HCT116 (cell line): ENCODE results near the gene TPMT. TPM values are rescaled to one million over a fixed set of nuclear protein-coding genes. Genes with fewer than 3 reads are reported as not detected.

Experiments
- ATAC-seq: fragments of 200-7000 bp; cut with Tn5 transposase; 2 replicates; pipeline ENCODE4 v1.9.1; 2020; ENCODE audit warnings: mild to moderate bottlenecking, moderate library complexity
- BruUV-seq: library from RNA; stranded (reverse); fragments of 400-500 nt; replicated peaks from 2 replicates; lab custom pipeline; 2021; lab: Mats Ljungman, UMichigan
- CTCF ChIA-PET: fragments of 300-600 bp; sonication (Branson Sonifier 250); formaldehyde crosslinking; loops from one replicate; lab custom pipeline; 2021; ENCODE audit warnings: antibody characterized with exemption; lab: Charles Lee
- POLR2A ChIA-PET: fragments of 300-600, 350-600 bp; sonication (Branson Sonifier 250); formaldehyde crosslinking; loops from one replicate; lab custom pipeline; 2021; ENCODE audit warnings: antibody characterized with exemption; lab: Charles Lee
- RAD21 ChIA-PET, 2 experiments: fragments of 300-600 bp; sonication (Branson Sonifier 250); formaldehyde crosslinking; loops; one replicate each; lab custom pipeline; 2023; ENCODE audit warnings: low total read pairs in 2 of 2; ENCODE audit not compliant: uncharacterized antibody in 2 of 2, unreplicated experiment in 2 of 2, low non-redundant PET in 1 of 2; lab: Charles Lee
- DNase-seq: peaks from one replicate; pipeline ENCODE4 v3.0.0-alpha.2; 2010; ENCODE audit warnings: low read depth, low spot score
- H2AFZ ChIP-seq: fragments of 200-600 bp; shearing (Covaris generic), sonication (generic); 2 replicates; pipeline ENCODE4 v1.6.1; 2017; ENCODE audit warnings: low read depth, mixed run types, mixed read lengths, antibody characterized with exemption, low read length; ENCODE audit not compliant: poor library complexity, severe bottlenecking
- H3K27ac ChIP-seq: 2 replicates; pipeline ENCODE4 v1.5.1; 2012; ENCODE audit warnings: low read depth, low read length
- H3K27me3 ChIP-seq: fragments of 200-600 bp; sonication (generic); 2 replicates; pipeline ENCODE4 v1.6.1; 2016; ENCODE audit warnings: mixed run types, low read length, mixed read lengths; ENCODE audit not compliant: insufficient read depth
- H3K36me3 ChIP-seq, 2 experiments: fragments of 200-500 bp in 1 of 2; fragments of 200-600 bp in 1 of 2; sonication (Bioruptor generic) in 1 of 2; sonication (generic) in 1 of 2; 2 replicates each; pipeline versions ENCODE4 v1.5.1 to v1.6.1; 2014 to 2016; ENCODE audit warnings: low read length in 2 of 2, inconsistent platforms in 1 of 2, mixed read lengths in 1 of 2, mixed run types in 1 of 2; ENCODE audit not compliant: insufficient read depth in 2 of 2, control insufficient read depth in 1 of 2
- H3K4me1 ChIP-seq, 2 experiments: fragments of 200-600 bp in 1 of 2; sonication (generic) in 1 of 2; 2 replicates each; pipeline versions ENCODE4 v1.5.1 to v1.6.1; 2012 to 2017; ENCODE audit warnings: low read length in 2 of 2, inconsistent platforms in 1 of 2, mild to moderate bottlenecking in 1 of 2, mixed read lengths in 1 of 2, mixed run types in 1 of 2, moderate library complexity in 1 of 2; ENCODE audit not compliant: insufficient read depth in 2 of 2, control insufficient read depth in 1 of 2
- H3K4me2 ChIP-seq: fragments of 200-600 bp; sonication (generic); 2 replicates; pipeline ENCODE4 v1.6.1; 2017; ENCODE audit warnings: mixed run types, low read length, mixed read lengths
- H3K4me3 ChIP-seq, 2 experiments: fragments of 200-600 bp in 1 of 2; sonication (generic) in 1 of 2; replicated peaks in 1 of 2; 2 replicates each; pipeline ENCODE4 v1.5.1; 2011 to 2016; ENCODE audit warnings: low read length in 2 of 2, control low read depth in 1 of 2, low read depth in 1 of 2, mild to moderate bottlenecking in 1 of 2, mixed read lengths in 1 of 2, mixed run types in 1 of 2
- H3K79me2 ChIP-seq: fragments of 200-600 bp; sonication (generic); 2 replicates; pipeline ENCODE4 v1.6.1; 2017; ENCODE audit warnings: mild to moderate bottlenecking, mixed run types, low read length, moderate library complexity, mixed read lengths; ENCODE audit not compliant: insufficient read depth
- H3K9ac ChIP-seq: fragments of 200-600 bp; sonication (generic); 2 replicates; pipeline ENCODE4 v1.6.1; 2016; ENCODE audit warnings: low read length, mixed read lengths
- H3K9me2 ChIP-seq: fragments of 200-600 bp; sonication (generic), shearing (Covaris generic); 2 replicates; pipeline ENCODE4 v1.6.1; 2017; ENCODE audit warnings: mixed run types, mild to moderate bottlenecking, moderate library complexity; ENCODE audit not compliant: insufficient read depth
- H3K9me3 ChIP-seq, 2 experiments: fragments of 200-500 bp in 1 of 2; fragments of 200-600 bp in 1 of 2; sonication (Bioruptor generic) in 1 of 2; sonication (generic) in 1 of 2; 2 replicates each; pipeline ENCODE4 v1.6.1; 2014 to 2017; ENCODE audit warnings: low read length in 2 of 2, mixed read lengths in 2 of 2, inconsistent platforms in 1 of 2, low read depth in 1 of 2, mild to moderate bottlenecking in 1 of 2, mixed run types in 1 of 2, moderate library complexity in 1 of 2; ENCODE audit not compliant: control insufficient read depth in 1 of 2, insufficient read depth in 1 of 2
- H4K20me1 ChIP-seq: fragments of 200-600 bp; sonication (generic), shearing (Covaris generic); 2 replicates; pipeline ENCODE4 v1.6.1; 2017; ENCODE audit warnings: mixed run types, mild to moderate bottlenecking, moderate library complexity; ENCODE audit not compliant: insufficient read depth
- CTCF ChIP-seq, 3 experiments: fragments of 200-600 bp in 1 of 3; sonication (generic) in 1 of 3; IDR thresholded peaks in 2 of 3; conservative IDR thresholded peaks in 1 of 3; 2 replicates each; pipeline ENCODE4 v1.5.1; 2012 to 2017; ENCODE audit warnings: low read depth in 2 of 3, low read length in 2 of 3, antibody characterized with exemption in 1 of 3, borderline replicate concordance in 1 of 3, control low read depth in 1 of 3, mild to moderate bottlenecking in 1 of 3, mixed read lengths in 1 of 3, mixed run types in 1 of 3, moderate library complexity in 1 of 3; ENCODE audit not compliant: insufficient read depth in 1 of 3
- MAX ChIP-seq: IDR thresholded peaks from 2 replicates; pipeline ENCODE4 v1.6.1; 2012
- RAD21 ChIP-seq: IDR thresholded peaks from 2 replicates; pipeline ENCODE4 v1.6.1; 2012; ENCODE audit warnings: low read depth, mild to moderate bottlenecking
- SIN3A ChIP-seq: IDR thresholded peaks from 2 replicates; pipeline ENCODE4 v1.6.1; 2012; ENCODE audit warnings: low read depth
- ZBTB33 ChIP-seq: IDR thresholded peaks from 2 replicates; pipeline ENCODE4 v1.6.1; 2011; ENCODE audit warnings: mild to moderate bottlenecking, low read length, moderate library complexity; ENCODE audit not compliant: insufficient replicate concordance; ENCODE audit errors: extremely low read depth
- intact Hi-C: fragments of 100-400 bp; cut with micrococcal nuclease; formaldehyde crosslinking; loops from 2 replicates; pipeline ENCODE4 v1.10.0; 2022
- total RNA-seq: library from RNA; stranded (reverse); gene quantifications from one replicate; pipeline ENCODE4 v1.2.1, GENCODE V29; 2021; ENCODE audit not compliant: unreplicated experiment

The TPMT gene
- total RNA-seq, 1 experiment from 2014 or later: 10.1 TPM

- Histone ChIP-seq H3K27me3 (no peaks in the 10 kb centered on the region), H3K9me2 (no peaks in the 10 kb centered on the region), H3K36me3 (peaks cover 0 to 4% of the 10 kb centered on the region in 2 experiments; a peak in 1 of 4 replicates), H3K4me3 (peak overlapping the region; percentile 86 to 90), H3K9me3 (no peaks in the 10 kb centered on the region), H4K20me1 (no peaks in the 10 kb centered on the region), H3K4me1 (peaks cover 7% of the 10 kb centered on the region in 2 experiments; a peak in 3 of 4 replicates), H3K4me2 (peak overlapping the region; percentile 92), H3K79me2 (no peaks in the 10 kb centered on the region), H2AFZ (no peak overlapping the region), H3K27ac (peak overlapping the region; percentile 69), H3K9ac (peak overlapping the region; percentile 80)
- CTCF ChIA-PET: interaction anchor here (1.3 kb wide), 1 partner anchor 18 kb away, joined by 3 read pairs; no protein-coding TSS in a partner anchor
- peak; percentile 67 for ATAC-seq
- TSS peak; percentile 44 for BruUV-seq
- peak; percentile 80 for DNase-seq
- TF ChIP-seq RAD21 (peak; percentile 36), ZBTB33 (no peak), CTCF (IDR thresholded peaks at IDR 0.05 in 2 of 3, conservative IDR thresholded peaks at IDR 0.05 in 1 of 3; ENCODE audit: borderline replicate concordance in 1 of 3, insufficient read depth in 1 of 3, low read depth in 2 of 3, low read length in 2 of 3) (peak in 2 of 3 experiments; percentile 47 to 51; a peak in 3 of 6 replicates), SIN3A (peak; percentile 38; the same call in 1 of the 2 replicates), MAX (peak; percentile 51; the same call in 1 of the 2 replicates)
- POLR2A ChIA-PET: no interaction called here
- RAD21 ChIA-PET: no interaction called here
- intact Hi-C loops: loop anchor here (2.0 kb wide), 1 partner anchor 291 kb away; no protein-coding TSS in a partner anchor
Measured at GRCh38 chr6:18155864-18156421, 1.1 kb upstream of the TPMT start.
